DND-41 (cell line): ENCODE measurements around the gene CDH23.
A peak's percentile ranks its signal among the peaks of the same experiment; 100 is the strongest.

Experiments used
- ATAC-seq: fragments of 200-7000 bp; cut with Tn5 transposase; 3 replicates; pipeline ENCODE4 v1.9.1; 2021; ENCODE audit warnings: low read depth; ENCODE audit not compliant: insufficient read depth
- DNase-seq: peaks from one replicate; pipeline ENCODE4 v3.0.0-alpha.2; 2020
- H2AFZ ChIP-seq: 2 replicates; pipeline ENCODE4 v1.6.0; 2012; ENCODE audit warnings: low read depth, low read length
- H3K27ac ChIP-seq: 2 replicates; pipeline ENCODE4 v1.5.1; 2012; ENCODE audit warnings: low read length, inconsistent platforms
- H3K27me3 ChIP-seq: fragments of 200-600 bp; sonication (generic); 2 replicates; pipeline ENCODE4 v1.6.0; 2012; ENCODE audit warnings: low read length, mild to moderate bottlenecking, inconsistent platforms; ENCODE audit not compliant: insufficient read depth, poor library complexity
- H3K36me3 ChIP-seq: 2 replicates; pipeline ENCODE4 v1.5.1; 2012; ENCODE audit warnings: low read length, inconsistent platforms; ENCODE audit not compliant: insufficient read depth
- H3K4me1 ChIP-seq: 2 replicates; pipeline ENCODE4 v1.5.1; 2012; ENCODE audit warnings: mild to moderate bottlenecking, low read length; ENCODE audit not compliant: insufficient read depth
- H3K4me2 ChIP-seq: 2 replicates; pipeline ENCODE4 v1.6.0; 2012; ENCODE audit warnings: mild to moderate bottlenecking, moderate library complexity, low read length, inconsistent platforms; ENCODE audit not compliant: insufficient read depth
- H3K4me3 ChIP-seq, 2 experiments: fragments of 200-600 bp in 1 of 2; shearing (Covaris generic) in 1 of 2; 2 replicates each; pipeline ENCODE4 v1.5.1; 2012 to 2016; ENCODE audit warnings: inconsistent platforms in 2 of 2, low read length in 2 of 2, mild to moderate bottlenecking in 2 of 2, low read depth in 1 of 2, moderate library complexity in 1 of 2
- H3K79me2 ChIP-seq: 2 replicates; pipeline ENCODE4 v1.6.0; 2012; ENCODE audit warnings: low read length, inconsistent platforms; ENCODE audit not compliant: insufficient read depth
- H3K9ac ChIP-seq: 2 replicates; pipeline ENCODE4 v1.6.0; 2012; ENCODE audit warnings: low read depth, mild to moderate bottlenecking, inconsistent platforms, low read length, moderate library complexity
- H3K9me3 ChIP-seq: 2 replicates; pipeline ENCODE4 v1.5.1; 2012; ENCODE audit warnings: low read length, moderate library complexity, mild to moderate bottlenecking, inconsistent platforms; ENCODE audit not compliant: insufficient read depth, severe bottlenecking
- H4K20me1 ChIP-seq: 2 replicates; pipeline ENCODE4 v1.6.0; 2012; ENCODE audit warnings: low read length; ENCODE audit not compliant: insufficient read depth
- EZH2 ChIP-seq: IDR thresholded peaks from 3 replicates; pipeline ENCODE4 v1.6.1; 2012; ENCODE audit warnings: borderline replicate concordance, low read depth, mild to moderate bottlenecking, moderate library complexity, low read length, inconsistent platforms; ENCODE audit not compliant: severe bottlenecking
- TF ChIP-seq, protein P1 (sequence below): IDR thresholded peaks from 2 replicates; pipeline ENCODE4 v1.5.1; 2012; ENCODE audit warnings: borderline replicate concordance, low read length, moderate library complexity, mild to moderate bottlenecking; ENCODE audit not compliant: poor library complexity, severe bottlenecking; ENCODE audit errors: extremely low read depth

Gene CDH23

DNA sequence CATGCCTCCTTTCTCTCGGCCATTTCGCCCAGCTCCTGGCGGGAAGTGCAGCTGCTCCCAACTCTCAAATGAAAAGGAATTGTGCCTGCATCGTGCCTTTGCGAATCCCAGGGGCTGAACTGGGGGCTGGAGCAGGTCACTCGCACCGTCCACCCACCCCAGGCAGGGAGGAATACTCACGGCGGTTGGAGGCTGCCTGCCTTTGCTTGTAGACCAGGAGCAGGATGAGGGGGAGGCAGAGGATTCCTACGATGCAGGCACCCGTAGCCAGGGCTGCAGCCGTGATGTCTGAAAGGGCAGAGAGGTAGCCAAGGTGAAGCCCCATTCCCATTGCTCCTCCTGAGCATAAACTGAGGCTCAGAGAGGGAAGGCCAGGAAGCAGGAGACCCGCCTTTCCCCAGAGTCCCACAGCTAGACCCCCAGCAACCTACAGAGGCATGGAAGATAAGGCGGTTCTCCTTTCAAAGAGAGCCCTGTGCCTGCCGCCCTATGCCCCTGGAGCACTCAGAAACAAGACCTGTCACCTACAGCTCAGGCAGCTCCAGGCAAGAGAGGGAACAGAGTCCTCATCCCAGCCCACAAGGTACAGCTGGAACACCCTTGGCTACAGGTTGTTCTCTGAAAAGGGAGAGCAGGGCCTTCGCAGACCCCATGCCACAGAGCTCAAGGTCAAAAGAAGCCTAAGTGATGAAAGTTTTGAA is 358.6 kb downstream of the CDH23 start:
- Histone ChIP-seq H2AFZ (no peak overlapping the region), H3K79me2 (no peaks in the 10 kb centered on the region), H3K9me3 (no peaks in the 10 kb centered on the region), H3K27ac (peak overlapping the region; percentile 44; the same call in 1 of the 2 replicates), H3K27me3 (no peaks in the 10 kb centered on the region), H3K4me1 (peaks cover 51% of the 10 kb centered on the region), H3K4me2 (no peak overlapping the region), H3K36me3 (peaks cover 6% of the 10 kb centered on the region; the same call in 1 of the 2 replicates), H3K9ac (no peak overlapping the region), H3K4me3 (no peak overlapping the region), H4K20me1 (no peaks in the 10 kb centered on the region)
- ATAC-seq = no peak
- no peak for TF ChIP-seq EZH2
- TF ChIP-seq, protein P1, sequence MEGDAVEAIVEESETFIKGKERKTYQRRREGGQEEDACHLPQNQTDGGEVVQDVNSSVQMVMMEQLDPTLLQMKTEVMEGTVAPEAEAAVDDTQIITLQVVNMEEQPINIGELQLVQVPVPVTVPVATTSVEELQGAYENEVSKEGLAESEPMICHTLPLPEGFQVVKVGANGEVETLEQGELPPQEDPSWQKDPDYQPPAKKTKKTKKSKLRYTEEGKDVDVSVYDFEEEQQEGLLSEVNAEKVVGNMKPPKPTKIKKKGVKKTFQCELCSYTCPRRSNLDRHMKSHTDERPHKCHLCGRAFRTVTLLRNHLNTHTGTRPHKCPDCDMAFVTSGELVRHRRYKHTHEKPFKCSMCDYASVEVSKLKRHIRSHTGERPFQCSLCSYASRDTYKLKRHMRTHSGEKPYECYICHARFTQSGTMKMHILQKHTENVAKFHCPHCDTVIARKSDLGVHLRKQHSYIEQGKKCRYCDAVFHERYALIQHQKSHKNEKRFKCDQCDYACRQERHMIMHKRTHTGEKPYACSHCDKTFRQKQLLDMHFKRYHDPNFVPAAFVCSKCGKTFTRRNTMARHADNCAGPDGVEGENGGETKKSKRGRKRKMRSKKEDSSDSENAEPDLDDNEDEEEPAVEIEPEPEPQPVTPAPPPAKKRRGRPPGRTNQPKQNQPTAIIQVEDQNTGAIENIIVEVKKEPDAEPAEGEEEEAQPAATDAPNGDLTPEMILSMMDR = no peak
- DNase-seq = no peak

DNA sequence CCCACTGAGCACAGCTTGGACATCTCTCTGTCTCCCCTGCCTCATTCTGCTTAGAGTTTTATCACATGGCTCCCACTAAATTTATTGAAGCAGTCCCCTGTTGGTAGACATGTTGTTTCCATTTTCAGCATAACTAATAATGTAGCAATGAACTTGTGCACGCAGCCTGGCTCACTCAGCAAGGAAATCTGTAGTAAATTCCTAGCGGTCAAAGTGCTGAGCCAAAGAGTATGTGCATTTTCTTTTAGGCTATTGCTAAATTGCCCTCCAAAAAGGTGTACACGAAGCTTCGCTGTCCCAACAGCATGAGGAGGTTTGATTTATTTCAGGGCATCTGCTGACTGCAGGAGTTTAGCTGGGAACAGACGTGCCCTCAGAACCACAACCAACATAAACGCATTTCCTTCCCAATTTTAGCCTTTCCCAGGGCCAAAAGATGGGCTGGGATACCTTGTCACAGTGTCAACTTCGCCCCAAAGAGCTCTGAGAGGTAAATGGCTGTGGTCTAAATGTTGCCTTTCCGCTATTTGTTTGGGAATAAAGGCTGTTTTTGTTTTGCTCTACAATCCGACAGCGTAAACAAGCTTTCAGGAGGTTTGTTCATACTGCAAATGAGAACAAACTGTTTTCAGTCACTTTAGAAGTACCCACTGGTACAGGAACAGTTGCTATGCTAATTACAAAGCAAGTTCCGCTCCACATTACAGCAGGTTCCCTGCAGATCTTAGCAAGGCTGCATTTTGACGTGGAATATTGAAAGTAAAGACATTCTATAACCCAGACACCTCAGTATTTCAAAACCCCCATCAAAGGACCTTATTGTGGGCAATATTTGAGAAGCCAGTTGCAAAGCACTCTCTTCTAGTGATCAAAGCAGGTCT is 359.8 kb downstream of the CDH23 start:
- no peaks in the 10 kb centered on the region for H3K27me3 ChIP-seq
- peak overlapping the region; percentile 62 for H3K4me2 ChIP-seq

DNA sequence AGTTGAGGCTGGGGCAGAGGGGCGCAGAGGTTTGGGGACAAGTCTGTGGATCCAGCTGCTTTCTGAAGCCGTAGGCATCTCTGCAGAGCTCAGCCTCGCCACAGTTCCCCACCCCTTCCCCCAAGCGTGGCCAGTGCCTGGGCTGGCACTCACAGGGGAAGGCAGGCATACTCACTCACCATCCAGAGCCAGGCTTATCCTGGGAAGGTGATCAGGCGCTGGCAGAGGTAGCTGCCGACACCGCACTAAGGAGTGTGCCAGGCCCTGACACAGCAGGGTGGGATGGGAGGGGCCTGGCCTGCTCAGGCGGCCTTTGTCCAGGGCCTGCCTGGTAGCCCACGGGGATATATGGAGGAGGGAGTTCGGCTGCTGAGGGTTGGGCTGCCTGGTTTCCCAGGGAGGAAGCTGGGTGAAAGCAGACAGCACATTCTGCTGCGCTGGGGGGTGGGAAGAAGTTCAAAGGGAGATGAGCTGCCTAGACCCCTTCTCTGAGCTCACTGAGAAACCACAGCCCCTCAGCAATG is 360.7 kb downstream of the CDH23 start:
- H3K79me2 ChIP-seq = no peaks in the 10 kb centered on the region
- TF ChIP-seq, protein P1 = no peak
- TF ChIP-seq EZH2 = no peak
- H3K27me3 ChIP-seq = no peaks in the 10 kb centered on the region
- H4K20me1 ChIP-seq = 0 out of 2 replicates have a peak, but pooled peaks cover 4% of the 10 kb centered on the region
- peak overlapping the region; percentile 83 for H3K27ac ChIP-seq
- DNase-seq (peak; percentile 87), ATAC-seq (peak; percentile 92)
- peak overlapping the region; percentile 47 for H3K9ac ChIP-seq
- peak overlapping the region in 1 of 2 experiments; percentile 19; a peak in 1 of 4 replicates for H3K4me3 ChIP-seq
- peak overlapping the region; percentile 62 for H3K4me2 ChIP-seq
- H2AFZ ChIP-seq = peak overlapping the region; percentile 29
- peaks cover 43% of the 10 kb centered on the region for H3K4me1 ChIP-seq
- H3K36me3 ChIP-seq = peaks cover 12% of the 10 kb centered on the region
- H3K9me3 ChIP-seq = no peaks in the 10 kb centered on the region

More for the DNA sequence above, 359.8 kb downstream of the CDH23 start:
- Histone ChIP-seq H2AFZ (no peak overlapping the region), H3K79me2 (no peaks in the 10 kb centered on the region), H3K9ac (peak overlapping the region; percentile 47; the same call in 1 of the 2 replicates), H3K27ac (peak overlapping the region; percentile 83), H4K20me1 (0 out of 2 replicates have a peak, but pooled peaks cover under 1% of the 10 kb centered on the region), H3K36me3 (peaks cover 9% of the 10 kb centered on the region), H3K4me1 (peaks cover 44% of the 10 kb centered on the region), H3K9me3 (no peaks in the 10 kb centered on the region), H3K4me3 (0 out of 4 replicates have a peak overlapping the region, but pooled peaks of 1 of the 2 experiments have one; percentile 19)
- TF ChIP-seq, protein P1 = no peak
- no peak for TF ChIP-seq EZH2
- DNase-seq = no peak
- ATAC-seq = peak; percentile 13
